ENCODE results near the gene SCARB1.

The SCARB1 gene

DNA sequence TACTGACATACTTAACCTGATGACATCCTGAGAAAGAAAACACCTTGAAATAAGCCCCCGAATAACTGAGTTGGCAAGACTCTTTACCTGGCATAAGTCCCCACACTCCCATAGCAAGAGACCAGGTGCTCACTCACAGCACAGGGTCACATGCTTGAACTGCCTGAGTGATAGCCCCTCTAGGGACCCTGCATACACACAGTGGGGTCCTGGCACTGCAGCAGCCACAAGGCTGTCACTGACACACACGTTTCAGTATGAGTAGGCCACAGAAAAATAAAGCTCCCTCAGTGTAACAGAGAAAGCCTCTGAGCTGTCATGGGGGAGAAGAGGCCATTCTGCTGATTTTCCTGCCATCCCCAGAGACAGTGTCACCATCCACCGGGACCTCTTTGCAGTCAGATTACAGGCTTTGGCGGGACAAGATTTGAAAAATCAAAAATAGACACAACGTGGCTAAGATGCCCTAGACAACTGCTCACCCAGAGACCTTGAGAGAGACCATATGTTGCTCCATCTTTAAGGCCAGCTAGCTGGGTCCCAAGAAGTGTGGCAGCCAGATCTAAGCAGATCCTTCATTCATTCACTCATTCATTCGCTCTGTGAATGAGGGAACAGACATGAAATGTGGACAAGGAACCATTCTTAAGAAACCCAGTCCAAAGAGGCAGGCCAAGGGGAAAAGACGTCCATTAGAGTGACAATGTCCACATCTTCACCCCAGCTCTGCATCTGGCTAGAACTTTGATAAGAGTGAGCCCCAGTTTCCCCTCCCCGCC, 1.6 kb downstream of the SCARB1 start:
- DNase-seq = no peak

DNA sequence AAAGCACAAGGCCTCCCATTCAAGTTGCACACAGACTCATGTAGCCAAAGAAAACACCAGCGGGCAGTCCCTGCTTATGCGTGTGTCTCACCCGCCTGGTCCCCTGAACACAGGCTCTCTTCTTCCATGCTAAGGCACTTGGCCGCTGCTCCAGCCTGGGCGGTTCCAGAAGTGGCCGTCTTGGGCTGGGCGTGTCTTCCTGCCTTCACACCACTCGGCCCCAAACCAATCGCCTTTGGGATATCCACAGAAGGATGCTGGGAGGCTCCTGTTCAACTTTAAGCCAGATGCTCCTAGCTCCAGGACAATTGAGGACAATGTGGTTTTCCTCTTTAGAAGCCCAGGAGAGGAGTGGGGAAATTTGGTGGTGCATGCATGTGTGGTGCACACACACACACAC, 2.2 kb downstream of the SCARB1 start:
- no peak for DNase-seq

- no peak for DNase-seq
These were observed 5.7 kb downstream of the SCARB1 start for GRCh38 chr12:124857921-124858461.

DNA sequence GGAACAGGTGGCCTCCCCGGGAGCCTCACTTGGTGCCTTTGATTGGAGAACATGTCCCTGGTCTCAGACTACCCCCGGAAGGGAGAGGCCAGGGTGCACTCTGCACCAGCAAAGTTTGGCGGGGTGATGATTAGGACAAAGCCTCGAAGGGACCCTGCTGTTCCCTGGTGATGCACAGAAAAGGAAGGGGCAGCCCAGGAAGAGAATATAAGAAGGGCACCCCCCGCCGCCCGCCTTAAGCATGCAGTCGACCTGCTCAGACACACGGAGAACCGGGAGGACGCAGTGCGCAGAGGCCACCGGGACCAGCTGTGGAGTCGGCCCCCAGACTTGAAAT, 6.9 kb downstream of the SCARB1 start:
- no peak for DNase-seq

DNA sequence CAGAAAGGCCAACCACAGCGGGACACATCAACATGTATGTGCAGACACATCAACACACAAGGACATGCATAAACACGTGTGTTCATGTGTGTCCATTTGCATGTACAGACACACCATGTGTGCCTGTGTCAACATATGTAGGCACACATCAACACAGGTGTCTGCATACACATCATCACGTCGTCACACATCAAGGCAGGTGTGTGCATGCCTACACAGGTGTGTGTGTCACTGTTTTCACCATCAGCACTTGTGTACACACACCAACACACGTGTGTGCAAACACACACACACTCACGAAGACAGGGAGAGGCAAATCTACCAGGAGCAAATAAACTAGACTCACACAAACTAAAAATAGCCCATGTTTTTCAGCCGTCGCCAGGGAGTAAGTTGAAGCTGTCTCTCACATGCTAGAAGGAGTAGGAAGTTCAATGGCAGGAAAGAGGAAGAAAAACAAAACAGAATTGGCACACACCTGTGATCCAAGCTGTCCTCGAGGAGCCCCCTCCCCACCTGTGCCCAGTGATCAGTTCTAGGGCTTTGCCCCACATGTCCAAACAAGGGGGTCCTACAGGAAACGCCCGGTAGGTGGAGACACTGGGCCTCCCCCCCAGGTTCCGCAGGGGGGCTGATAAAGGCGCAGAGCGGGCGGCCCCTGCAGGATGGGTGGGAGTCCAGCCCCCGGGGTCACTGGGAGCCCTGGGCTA, 7.4 kb downstream of the SCARB1 start:
- DNase-seq = no peak

GRCh38 chr12:124855275-124855957, 8.2 kb downstream of the SCARB1 start:
- no peak for DNase-seq

DNA sequence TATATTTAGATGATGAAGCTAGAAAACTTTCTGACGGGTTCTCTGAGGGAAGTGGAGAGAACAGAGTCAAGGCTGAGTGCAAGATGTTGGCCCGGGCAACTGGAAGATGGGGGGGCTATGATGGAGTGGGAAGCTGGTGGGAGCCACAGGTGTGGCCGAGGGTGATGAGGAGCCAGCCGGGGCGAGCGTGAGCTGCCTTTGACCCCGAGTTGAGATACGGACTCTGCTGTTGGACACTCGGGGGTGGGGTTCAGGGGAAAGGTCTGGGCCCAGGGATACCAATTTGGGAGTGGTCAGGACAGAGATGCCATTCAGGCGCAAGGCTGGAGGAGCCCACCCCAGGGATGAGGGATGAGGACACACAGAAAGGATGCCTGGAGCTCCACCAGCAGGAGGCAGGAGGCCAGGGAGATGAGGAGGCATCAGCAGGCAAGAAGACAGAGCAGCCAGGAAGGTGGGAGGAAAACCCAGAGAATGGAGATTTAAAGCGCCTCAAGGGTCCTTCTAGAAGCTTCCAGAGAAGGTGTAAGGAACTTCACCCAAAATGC, 9.0 kb downstream of the SCARB1 start:
- no peak for DNase-seq

- DNase-seq = no peak
These were observed 9.7 kb downstream of the SCARB1 start for GRCh38 chr12:124853781-124854636.

- no peak for DNase-seq
These were observed 10.7 kb downstream of the SCARB1 start for GRCh38 chr12:124852911-124853427.

DNA sequence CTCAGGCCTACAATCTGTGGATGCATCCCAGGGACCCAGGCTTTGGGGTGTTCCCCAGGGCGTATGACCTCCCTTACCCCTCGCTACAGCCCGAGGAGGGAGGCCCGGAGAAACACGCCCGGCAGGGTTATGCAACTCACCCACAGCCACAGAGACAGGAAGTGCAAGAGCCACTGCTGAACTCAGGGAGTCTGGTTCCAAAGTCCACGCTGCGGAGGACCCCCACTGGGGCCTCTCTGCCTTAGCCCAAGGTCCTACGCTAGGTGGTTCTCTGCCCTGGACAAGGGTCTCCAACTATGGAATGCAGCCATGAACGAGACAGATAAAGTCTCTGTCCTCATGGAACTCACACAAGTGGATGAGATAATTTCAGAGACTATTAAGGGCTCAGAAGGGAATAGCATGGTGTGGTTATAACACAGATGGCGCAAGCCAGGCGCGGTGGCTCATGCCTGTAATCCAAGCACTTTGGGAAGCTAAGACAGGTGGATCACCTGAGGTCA, 11.3 kb downstream of the SCARB1 start:
- no peak for DNase-seq

DNA sequence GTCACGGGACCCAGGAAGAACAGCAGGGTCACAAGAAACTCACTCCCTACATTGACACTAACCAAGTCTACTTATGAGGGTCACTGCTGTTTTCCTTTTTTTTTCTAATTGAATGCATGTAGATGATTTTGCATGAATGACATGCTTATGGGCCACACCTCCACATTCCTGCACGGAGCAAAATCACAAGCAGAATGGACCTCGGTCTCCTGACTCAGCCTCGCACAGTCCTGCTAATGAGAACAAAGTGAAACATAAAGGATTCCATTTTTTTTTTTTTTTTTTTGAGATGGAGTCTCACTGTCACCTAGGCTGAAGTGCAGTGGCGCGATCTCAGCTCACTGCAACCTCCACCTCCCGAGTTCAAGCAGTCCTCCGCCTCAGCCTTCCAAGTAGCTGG, 12.3 kb downstream of the SCARB1 start:
- no peak for DNase-seq

DNA sequence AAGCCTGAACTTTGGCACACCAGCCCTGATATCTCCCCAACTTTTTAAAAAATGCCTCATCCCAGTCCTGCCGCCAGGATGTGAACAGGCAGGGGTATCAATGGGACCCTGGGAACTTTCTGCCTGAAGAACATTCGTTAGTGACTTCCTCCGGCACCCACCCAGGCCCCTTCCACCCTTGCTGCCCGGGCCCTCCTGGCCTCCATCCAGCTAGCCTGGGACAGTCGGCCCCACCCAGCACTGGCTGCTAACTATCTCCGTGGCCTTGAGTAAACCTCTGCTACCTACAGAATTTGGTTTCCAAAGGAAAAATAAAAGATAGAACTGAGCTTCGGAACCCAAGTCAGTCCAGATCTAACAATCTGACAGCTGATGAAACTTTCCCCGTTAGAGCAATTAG, 14.3 kb downstream of the SCARB1 start:
- DNase-seq = no peak

DNA sequence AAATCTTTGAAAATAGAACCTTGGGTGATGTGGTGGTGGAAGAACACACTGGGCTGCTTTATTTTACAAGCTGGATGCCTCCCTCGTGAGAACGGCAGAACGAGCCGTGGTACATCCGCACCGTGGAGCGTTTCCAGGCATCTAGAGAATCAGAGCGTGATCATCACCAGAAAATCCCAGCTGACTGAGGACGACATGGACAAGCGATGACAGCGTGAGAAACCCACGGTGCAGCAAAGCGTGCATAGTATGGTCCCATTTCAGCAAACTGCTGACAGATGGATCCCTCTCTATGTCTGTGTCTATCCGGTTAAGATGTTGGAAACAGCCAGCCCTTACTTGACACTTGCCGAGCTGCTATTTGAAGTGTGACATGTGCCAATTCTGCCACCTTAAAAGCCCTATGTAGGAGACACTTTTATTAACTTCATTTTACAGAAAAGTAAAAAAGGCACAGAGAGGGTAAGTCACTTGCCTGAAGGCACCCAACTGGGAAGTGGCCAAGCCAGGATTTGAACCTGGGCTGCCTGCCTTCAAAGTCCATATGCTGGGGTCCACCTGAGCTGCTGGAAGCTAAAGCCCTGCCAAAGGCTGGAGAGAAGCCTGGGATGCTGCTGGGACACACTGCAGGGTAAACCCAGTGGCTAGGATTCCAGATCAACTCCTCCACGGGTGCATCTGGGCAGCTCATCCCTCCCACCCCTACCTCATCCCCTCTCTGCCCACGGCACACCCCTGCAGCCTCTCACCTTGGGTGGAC, 14.9 kb downstream of the SCARB1 start:
- no peak for DNase-seq

GRCh38 chr12:124847113-124848074, 16.3 kb downstream of the SCARB1 start:
- no peak for DNase-seq

DNA sequence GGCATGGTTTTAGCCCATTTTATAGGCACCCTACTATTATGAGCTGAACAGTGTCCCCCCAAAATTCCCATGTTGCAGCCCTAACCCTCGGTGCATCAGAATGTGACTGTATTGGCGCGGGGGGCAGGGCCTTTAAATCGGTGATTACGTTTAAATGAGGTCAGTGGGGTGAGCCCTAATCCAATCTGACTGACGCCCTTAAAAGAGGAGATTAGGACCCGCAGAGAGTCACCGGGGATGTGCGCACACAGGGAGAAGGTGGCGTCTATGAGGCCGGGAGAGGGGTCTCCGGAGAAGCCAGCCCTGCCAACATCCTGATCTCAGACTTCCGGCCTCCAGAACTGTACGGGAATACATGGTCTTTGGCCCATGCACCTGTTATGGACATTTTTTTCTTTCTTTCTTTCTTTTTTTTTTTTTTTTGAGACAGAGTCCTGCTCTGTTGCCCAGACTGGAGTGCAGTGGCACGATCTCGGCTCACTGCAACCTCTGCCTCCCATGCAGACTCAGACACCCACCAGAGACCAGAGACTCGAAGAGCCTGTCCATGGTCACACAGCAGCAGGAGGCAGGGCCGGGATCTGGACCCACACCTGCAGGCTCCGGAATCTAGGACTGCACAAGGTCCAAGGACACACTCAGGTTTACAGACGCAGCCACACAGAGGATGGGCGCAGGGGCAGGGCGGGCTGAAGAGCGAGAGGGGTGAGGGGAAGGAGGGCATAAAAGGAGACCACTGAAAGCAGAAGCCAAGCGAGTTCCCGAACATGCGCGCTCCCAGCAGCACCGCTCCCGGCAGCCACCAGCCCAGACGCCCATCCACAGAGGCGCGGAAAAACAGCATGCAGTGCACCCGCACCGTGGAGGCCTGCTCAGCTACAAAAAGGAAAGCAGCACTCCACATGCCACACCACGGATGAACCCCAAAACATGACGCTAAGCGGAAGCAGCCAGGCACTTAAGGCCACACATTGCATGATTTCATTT, 19.0 kb downstream of the SCARB1 start:
- no peak for DNase-seq

DNA sequence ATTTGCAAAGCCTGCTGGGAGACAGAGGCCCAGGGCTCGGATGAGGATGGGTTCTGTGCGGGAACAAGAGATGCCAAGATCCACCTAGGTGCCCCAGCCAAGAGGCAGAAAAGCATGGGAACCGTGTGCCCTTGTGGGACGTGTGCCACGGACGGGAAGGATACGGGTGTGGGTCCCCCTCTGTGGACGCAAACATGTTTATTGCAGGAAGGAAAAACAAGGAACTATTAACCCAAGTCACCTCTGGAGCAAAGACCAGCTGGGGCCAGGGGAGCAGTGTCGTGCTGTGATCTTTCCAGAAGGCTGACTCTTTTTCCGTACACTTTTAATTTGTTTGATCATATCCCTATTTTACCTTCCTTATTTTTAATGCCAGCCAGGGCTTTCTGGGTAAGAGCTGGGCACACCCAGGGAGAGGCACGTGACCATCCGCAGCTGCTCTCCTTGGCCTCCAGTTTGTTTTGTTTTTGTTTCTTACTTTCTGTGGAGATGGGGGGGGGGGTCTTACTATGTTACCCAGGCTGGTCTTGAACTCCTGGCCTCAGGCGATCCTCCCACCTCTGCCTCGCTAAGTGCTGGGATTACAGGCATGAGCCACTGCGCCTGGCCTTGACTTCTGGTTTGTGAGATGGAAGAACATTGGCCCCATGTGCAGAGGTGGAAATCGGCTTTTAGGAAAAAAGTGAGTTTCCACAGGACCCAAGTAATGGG, 20.7 kb downstream of the SCARB1 start:
- no peak for DNase-seq

DNA sequence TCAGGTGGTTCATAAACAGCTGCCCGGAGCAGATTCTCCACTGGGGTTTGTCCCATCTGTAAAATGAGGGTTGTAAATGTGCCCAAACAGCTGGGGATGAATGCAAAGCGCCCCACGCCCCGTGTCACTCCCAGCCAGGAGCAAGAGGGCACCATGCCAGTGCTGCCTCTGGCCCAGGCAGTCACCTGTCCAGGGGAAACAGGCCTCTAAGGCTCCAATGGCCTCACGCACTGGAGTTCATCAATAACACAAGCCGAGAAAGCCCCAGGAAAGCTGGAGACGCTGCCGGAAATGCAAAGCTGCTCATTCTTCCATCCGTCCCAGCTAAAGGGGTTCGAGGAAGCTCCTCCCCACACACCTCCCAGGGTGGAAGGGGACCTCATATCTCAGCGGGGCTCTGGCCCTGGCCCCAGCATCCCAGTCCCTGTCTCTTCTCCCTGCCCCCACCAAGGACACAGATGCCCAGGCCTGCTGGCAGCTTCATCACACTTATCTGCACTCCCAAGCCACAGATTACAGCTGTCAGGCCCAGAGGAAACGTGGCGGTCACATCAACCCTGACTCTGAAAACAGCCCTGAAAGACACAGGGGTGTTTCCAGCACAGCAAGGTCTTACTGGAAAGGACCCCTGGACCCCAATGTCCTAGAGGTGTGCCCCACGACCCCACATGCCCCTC, 21.5 kb downstream of the SCARB1 start:
- DNase-seq = no peak

GRCh38 chr12:124841558-124841945, 22.1 kb downstream of the SCARB1 start:
- no peak for DNase-seq
